GM12892 (cell line): ENCODE results near the gene OLIG1.

Source experiments
- POLR2A ChIP-seq: IDR thresholded peaks from 2 replicates; pipeline ENCODE4 v1.6.1; 2011; ENCODE audit warnings: low read depth, low read length, control low read depth
- POLR2AphosphoS5 ChIP-seq: IDR thresholded peaks from 2 replicates; pipeline ENCODE4 v1.6.1; 2011; ENCODE audit warnings: low read depth, low read length, control low read depth

- TF ChIP-seq POLR2AphosphoS5 = no peak
- no peak for TF ChIP-seq POLR2A
Observed at GRCh38 chr21:33028773-33029384, 41.1 kb upstream of the OLIG1 start.
